IPS-NIHi11 (cell line): Measurements from ENCODE around the gene MMP19.

Experiments
- DNase-seq: peaks from one replicate; pipeline ENCODE4 v3.0.0; 2012; ENCODE audit warnings: mixed read lengths, low spot score

The MMP19 gene

GRCh38 chr12:55812088-55812487 is 30.6 kb downstream of the MMP19 start:
- DNase-seq: no peak

DNA sequence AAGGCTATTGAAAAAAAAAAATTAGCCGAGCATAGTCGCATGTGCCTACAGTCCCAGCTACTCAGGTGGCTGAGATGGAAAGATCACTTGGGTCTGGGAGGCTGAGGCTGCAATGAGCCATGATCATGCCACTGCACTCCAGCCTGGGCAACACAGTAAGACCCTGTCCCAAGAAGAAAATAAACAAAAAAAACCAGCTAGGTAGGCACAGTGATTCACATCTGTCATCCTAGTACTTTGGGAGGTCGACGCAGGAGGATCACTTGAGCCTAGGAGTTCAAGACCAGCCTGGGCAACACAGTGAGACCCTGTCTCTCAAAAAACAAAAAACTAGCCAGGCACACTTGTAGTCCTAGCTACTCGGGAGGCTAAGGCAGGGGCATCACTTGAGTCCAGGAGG is 33.5 kb downstream of the MMP19 start:
- no peak for DNase-seq

- DNase-seq: no peak
Observed at GRCh38 chr12:55806982-55807381, 35.8 kb downstream of the MMP19 start.

DNA sequence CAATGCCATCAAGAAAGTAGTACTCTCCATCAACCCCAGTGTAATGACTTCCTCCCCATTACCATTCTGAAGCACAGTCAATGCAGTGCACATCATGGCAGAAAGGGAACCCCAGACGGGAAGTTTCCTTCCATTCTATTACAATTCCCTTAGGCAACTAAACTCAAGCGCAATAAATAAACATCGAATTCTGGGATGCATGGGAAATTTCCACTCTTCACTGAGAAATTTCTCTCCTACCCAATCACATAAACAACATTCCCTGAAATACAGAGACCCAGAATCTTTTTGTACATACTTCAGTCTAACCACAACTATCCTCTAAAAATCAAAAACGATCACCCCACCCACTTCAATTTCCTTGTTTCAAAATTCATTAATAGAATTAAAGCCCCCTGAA is 45.2 kb downstream of the MMP19 start:
- DNase-seq: no peak

- peak; percentile 39 for DNase-seq
Observed at GRCh38 chr12:55797068-55797467, 45.7 kb downstream of the MMP19 start.

DNA sequence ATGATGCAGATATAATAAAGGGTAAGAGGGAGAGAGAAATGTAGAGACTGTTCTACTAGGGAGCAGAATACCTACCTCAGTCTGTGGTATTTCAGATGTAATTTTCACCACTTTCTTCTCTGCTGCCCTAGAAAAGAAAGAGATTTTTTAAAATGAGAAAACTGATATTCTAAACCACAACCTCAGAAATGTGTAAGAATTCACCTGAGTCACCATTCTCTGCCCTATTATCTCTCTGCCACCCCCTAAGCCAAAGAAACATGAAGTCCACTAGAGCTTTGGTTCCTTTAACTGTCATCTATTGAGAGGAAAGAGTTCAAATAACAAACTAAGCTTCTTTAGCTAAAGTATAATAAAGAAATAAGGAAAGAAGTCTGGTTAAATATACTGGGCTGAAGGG is 46.8 kb downstream of the MMP19 start:
- DNase-seq: no peak

DNA sequence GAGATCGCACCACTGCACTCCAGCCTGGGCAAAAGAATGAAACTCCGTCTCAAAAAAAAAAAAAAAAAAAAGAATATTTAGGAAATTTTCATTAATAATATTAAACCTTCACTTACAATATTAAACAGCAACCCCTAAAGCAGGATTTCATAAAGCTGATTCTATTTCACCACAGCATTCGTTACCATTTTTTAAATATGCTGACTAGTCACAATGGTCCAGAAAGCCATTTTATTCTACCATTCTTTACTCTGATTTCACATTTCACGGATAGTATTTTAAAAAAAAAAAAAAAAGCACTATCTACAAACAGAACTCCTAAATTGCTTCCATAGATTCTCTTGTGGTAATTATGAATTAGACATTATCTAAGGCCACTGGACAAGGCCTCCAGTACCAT is 52.8 kb downstream of the MMP19 start:
- no peak for DNase-seq

DNA sequence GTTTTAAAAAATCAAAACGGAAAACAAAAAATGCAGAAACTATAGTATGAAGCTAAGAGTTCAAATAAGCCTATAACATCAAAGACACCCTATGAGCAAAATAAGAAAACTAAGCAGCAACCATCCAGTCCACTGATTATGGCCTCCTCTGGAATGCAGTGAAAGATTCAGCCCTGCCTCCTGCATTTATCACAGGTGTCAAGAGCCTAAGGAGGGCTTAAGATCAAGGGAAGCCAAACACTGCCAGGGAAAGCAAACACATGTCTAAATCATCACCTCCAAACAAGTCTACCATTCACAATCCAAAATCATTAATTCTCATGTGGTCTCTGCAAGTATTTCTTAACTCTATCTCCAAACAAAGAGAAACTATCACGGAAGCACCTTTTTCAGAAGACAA is 53.6 kb downstream of the MMP19 start:
- no peak for DNase-seq

DNA sequence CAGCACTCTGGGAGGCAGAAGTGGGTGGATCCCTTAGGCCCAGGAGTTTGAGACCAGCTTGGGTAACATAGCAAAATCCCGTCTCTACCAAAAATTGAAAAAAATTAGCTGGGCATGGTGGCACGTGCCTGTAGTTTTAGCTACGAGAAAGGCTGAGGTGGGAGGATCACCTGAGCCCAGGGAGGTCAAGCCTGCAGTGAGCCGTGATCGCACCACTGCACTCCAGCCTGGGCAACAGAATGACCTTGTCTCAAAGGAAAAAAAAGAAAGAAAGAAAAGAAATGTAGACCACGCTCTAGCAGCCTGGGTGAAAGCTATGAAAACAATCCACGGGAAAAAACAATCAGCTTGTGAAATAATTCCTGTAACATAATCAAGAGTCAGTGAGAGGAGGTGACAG is 54.2 kb downstream of the MMP19 start:
- DNase-seq: no peak
